HEK293 (cell line): ENCODE results near the gene RCAN2.

Experiments used
- CTCF ChIA-PET: fragments of 350-600 bp; formaldehyde crosslinking; extraction: SDS; loops from one replicate; lab custom pipeline; 2021; ENCODE audit warnings: antibody characterized with exemption; lab: Yijun Ruan, JAX
- POLR2A ChIA-PET: fragments of 300-600 bp; formaldehyde crosslinking; extraction: SDS; loops from one replicate; lab custom pipeline; 2020; ENCODE audit warnings: antibody characterized with exemption, inconsistent platforms; lab: Yijun Ruan, JAX
- H3K27ac ChIP-seq: fragments of 200-500 bp; sonication (Bioruptor generic); 2 replicates; pipeline ENCODE4 v1.5.1; 2014; ENCODE audit warnings: low read depth, low read length, control low read depth, inconsistent platforms; ENCODE audit errors: extremely low read depth
- H3K36me3 ChIP-seq, 2 experiments: fragments of 200-500 bp in 1 of 2; sonication (Bioruptor generic) in 1 of 2; 1 replicate in 1 of 2; 2 replicates in 1 of 2; pipeline ENCODE4 v1.5.1; 2014 to 2017; ENCODE audit warnings: inconsistent platforms in 2 of 2, low read length in 2 of 2; ENCODE audit not compliant: control insufficient read depth in 2 of 2, insufficient read depth in 1 of 2
- H3K4me1 ChIP-seq: fragments of 200-500 bp; sonication (Bioruptor generic); 2 replicates; pipeline ENCODE4 v1.5.1; 2014; ENCODE audit warnings: mild to moderate bottlenecking, low read length, inconsistent platforms; ENCODE audit not compliant: control insufficient read depth, insufficient read depth
- H3K4me3 ChIP-seq: 2 replicates; pipeline ENCODE4 v1.5.1; 2011; ENCODE audit warnings: low read depth, mild to moderate bottlenecking, control low read depth, low read length, moderate library complexity
- H3K9me3 ChIP-seq: fragments of 200-500 bp; sonication (Bioruptor generic); 2 replicates; pipeline ENCODE4 v1.5.1; 2014; ENCODE audit warnings: low read depth, low read length, inconsistent platforms; ENCODE audit not compliant: control insufficient read depth, insufficient read depth
- BCL11B ChIP-seq: fragments of 450-650 bp; formaldehyde crosslinking; IDR thresholded peaks from 2 replicates; pipeline ENCODE4 v1.5.1; 2016; ENCODE audit warnings: low read depth, missing biosample characterization, missing genetic modification characterization
- GFI1B ChIP-seq: fragments of 450-650 bp; formaldehyde crosslinking; IDR thresholded peaks from 2 replicates; pipeline ENCODE4 v1.5.1; 2016; ENCODE audit warnings: missing biosample characterization, missing genetic modification characterization
- HOXD13 ChIP-seq: sonication (generic); formaldehyde crosslinking; IDR thresholded peaks from 2 replicates; pipeline ENCODE4 v1.8.0; 2022; ENCODE audit warnings: missing genetic modification reagents, borderline replicate concordance
- KLF17 ChIP-seq: fragments of 450-650 bp; formaldehyde crosslinking; IDR thresholded peaks from 2 replicates; pipeline ENCODE4 v1.5.1; 2016; ENCODE audit warnings: missing biosample characterization, missing genetic modification characterization
- ZBTB49 ChIP-seq: fragments of 450-650 bp; formaldehyde crosslinking; IDR thresholded peaks from 2 replicates; pipeline ENCODE4 v1.5.1; 2016; ENCODE audit warnings: missing biosample characterization, missing genetic modification characterization, low read depth
- ZFP37 ChIP-seq: fragments of 450-650 bp; formaldehyde crosslinking; IDR thresholded peaks from 2 replicates; pipeline ENCODE4 v1.5.1; 2016; ENCODE audit warnings: missing biosample characterization, missing genetic modification characterization
- ZNF132 ChIP-seq: fragments of 450-650 bp; formaldehyde crosslinking; IDR thresholded peaks from 2 replicates; pipeline ENCODE4 v1.5.1; 2017; ENCODE audit warnings: missing biosample characterization, missing genetic modification characterization, borderline replicate concordance
- ZNF138 ChIP-seq: fragments of 450-650 bp; formaldehyde crosslinking; IDR thresholded peaks from 2 replicates; pipeline ENCODE4 v1.5.1; 2016; ENCODE audit warnings: missing biosample characterization, missing genetic modification characterization, borderline replicate concordance
- ZNF140 ChIP-seq: fragments of 450-650 bp; formaldehyde crosslinking; IDR thresholded peaks from 2 replicates; pipeline ENCODE4 v1.5.1; 2016; ENCODE audit warnings: missing biosample characterization, missing genetic modification characterization
- ZNF148 ChIP-seq: fragments of 450-650 bp; formaldehyde crosslinking; IDR thresholded peaks from 2 replicates; pipeline ENCODE4 v1.5.0; 2017; ENCODE audit warnings: missing biosample characterization, missing genetic modification characterization, borderline replicate concordance
- ZNF19 ChIP-seq: fragments of 450-650 bp; formaldehyde crosslinking; IDR thresholded peaks from 2 replicates; pipeline ENCODE4; 2016; ENCODE audit warnings: missing biosample characterization, missing genetic modification characterization, low read depth
- ZNF280C ChIP-seq: fragments of 450-650 bp; formaldehyde crosslinking; IDR thresholded peaks from 2 replicates; pipeline ENCODE4 v1.5.1; 2016; ENCODE audit warnings: missing biosample characterization, missing genetic modification characterization
- ZNF280D ChIP-seq: fragments of 450-650 bp; formaldehyde crosslinking; IDR thresholded peaks from 2 replicates; pipeline ENCODE4 v1.5.1; 2016; ENCODE audit warnings: missing biosample characterization, missing genetic modification characterization
- ZNF302 ChIP-seq: fragments of 450-650 bp; formaldehyde crosslinking; IDR thresholded peaks from 2 replicates; pipeline ENCODE4 v1.5.1; 2016; ENCODE audit warnings: missing biosample characterization, missing genetic modification characterization, low read depth
- ZNF488 ChIP-seq: fragments of 450-650 bp; formaldehyde crosslinking; IDR thresholded peaks from 2 replicates; pipeline ENCODE4 v1.5.1; 2016; ENCODE audit warnings: missing biosample characterization, missing genetic modification characterization
- ZNF560 ChIP-seq: fragments of 450-650 bp; formaldehyde crosslinking; IDR thresholded peaks from 2 replicates; pipeline ENCODE4 v1.5.1; 2017; ENCODE audit warnings: missing biosample characterization, missing genetic modification characterization, borderline replicate concordance
- ZNF626 ChIP-seq: fragments of 450-650 bp; sonication (Bioruptor Pico); formaldehyde crosslinking; IDR thresholded peaks from 2 replicates; pipeline ENCODE4 v1.5.1; 2018; ENCODE audit warnings: missing biosample characterization, missing genetic modification characterization, inconsistent platforms
- ZNF692 ChIP-seq: fragments of 450-650 bp; formaldehyde crosslinking; IDR thresholded peaks from 2 replicates; pipeline ENCODE4 v1.5.1; 2016; ENCODE audit warnings: missing biosample characterization, missing genetic modification characterization
- ZNF76 ChIP-seq: fragments of 450-650 bp; formaldehyde crosslinking; IDR thresholded peaks from 2 replicates; pipeline ENCODE4; 2016; ENCODE audit warnings: low read depth, missing biosample characterization, missing genetic modification characterization, borderline replicate concordance
- ZNF837 ChIP-seq: fragments of 450-650 bp; formaldehyde crosslinking; IDR thresholded peaks from 2 replicates; pipeline ENCODE4 v1.5.1; 2016; ENCODE audit warnings: missing biosample characterization, missing genetic modification characterization

The RCAN2 gene

GRCh38 chr6:46293641-46294316 is 197.5 kb downstream of the RCAN2 start (continued):
- TF ChIP-seq HOXD13 (CRISPR knock-in tag) = no peak
- no peak for TF ChIP-seq BCL11B
- TF ChIP-seq ZBTB49 (tag by site-specific recombination) = no peak

GRCh38 chr6:46291880-46292279 is 199.4 kb downstream of the RCAN2 start:
- TF ChIP-seq ZNF692 (no peak), GFI1B (tag by site-specific recombination) (no peak), ZNF140 (tag by site-specific recombination) (no peak), ZNF19 (no peak), ZFP37 (tag by site-specific recombination) (no peak), ZNF560 (no peak), KLF17 (tag by site-specific recombination) (no peak), ZNF148 (no peak), ZNF76 (tag by site-specific recombination) (no peak), ZNF837 (tag by site-specific recombination) (no peak), ZNF488 (tag by site-specific recombination) (no peak), ZNF280C (tag by site-specific recombination) (no peak), ZNF280D (no peak), ZNF132 (tag by site-specific recombination) (no peak), ZNF138 (tag by site-specific recombination) (no peak), ZNF302 (tag by site-specific recombination) (no peak), ZNF626 (tag by site-specific recombination) (no peak)
- POLR2A ChIA-PET = interaction anchor here (1.2 kb wide), 1 partner anchor 31 kb away, joined by 3 read pairs; no protein-coding TSS in a partner anchor
- Histone ChIP-seq H3K4me1 (0 out of 2 replicates have a peak, but pooled peaks cover 6% of the 10 kb centered on the region), H3K27ac (no peak overlapping the region), H3K36me3 (no peaks in the 10 kb centered on the region), H3K9me3 (no peaks in the 10 kb centered on the region), H3K4me3 (no peak overlapping the region)
- CTCF ChIA-PET = interaction anchor here (1.5 kb wide), 1 partner anchor 71 kb away, joined by 4 read pairs; no protein-coding TSS in a partner anchor
